GM19023 (cell line): ENCODE results near the gene GAL3ST2.
"Not testable (repeated sequence)": the region's sequence is repeated elsewhere in the genome, so short reads cannot be mapped to it uniquely, and the experiment has no call there.

Experiments
- ATAC-seq: cut with Tn5 transposase; IDR thresholded peaks from one replicate; pipeline ENCODE4 v1.9.1; 2021; ENCODE audit warnings: mild to moderate bottlenecking, moderate library complexity; ENCODE audit not compliant: unreplicated experiment

GAL3ST2 gene

DNA sequence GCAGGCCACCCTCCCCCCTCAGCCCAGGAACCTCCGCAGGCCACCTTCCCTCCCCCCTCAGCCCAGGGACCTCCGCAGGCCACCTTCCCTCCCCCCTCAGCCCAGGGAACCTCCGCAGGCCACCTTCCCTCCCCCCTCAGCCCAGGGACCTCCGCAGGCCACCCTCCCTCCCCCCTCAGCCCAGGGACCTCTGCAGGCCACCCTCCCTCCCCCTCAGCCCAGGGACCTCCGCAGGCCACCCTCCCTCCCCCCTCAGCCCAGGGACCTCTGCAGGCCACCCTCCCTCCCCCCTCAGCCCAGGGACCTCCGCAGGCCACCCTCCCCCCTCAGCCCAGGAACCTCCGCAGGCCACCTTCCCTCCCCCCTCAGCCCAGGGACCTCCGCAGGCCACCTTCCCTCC lies 29.6 kb downstream of the GAL3ST2 start:
- not testable (repeated sequence) for ATAC-seq

DNA sequence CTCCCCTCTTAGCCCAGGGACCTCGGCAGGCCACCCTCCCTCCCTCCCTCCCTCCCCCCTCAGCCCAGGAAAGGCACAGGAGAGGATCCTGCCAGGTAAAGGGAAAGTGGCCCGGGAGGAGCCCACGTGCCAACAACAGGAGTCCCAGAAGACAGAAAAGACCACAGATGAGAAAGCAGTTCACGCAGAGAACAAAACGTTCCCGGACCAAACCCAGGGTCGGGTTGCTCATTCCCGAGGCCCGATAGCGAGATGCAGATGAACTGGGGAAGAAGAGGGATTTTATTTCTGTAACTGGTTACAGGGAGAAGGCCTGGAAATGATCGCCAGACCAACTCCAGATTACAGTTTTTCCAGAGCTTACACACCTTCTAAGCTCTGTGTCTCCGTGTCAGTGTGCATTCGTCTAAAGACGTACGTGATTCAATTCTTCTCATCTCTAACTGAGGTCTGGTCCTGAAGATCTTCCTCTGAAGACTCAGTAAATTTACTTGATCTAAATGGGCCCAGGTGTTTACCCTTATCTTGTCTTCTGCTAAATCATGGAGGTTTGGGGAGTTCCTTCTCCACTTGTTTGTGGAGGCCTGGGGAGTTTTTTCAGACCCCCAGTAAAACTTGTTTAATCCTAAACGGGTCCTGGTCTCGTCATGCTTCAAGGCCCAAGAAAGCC lies 31.6 kb downstream of the GAL3ST2 start:
- no peak for ATAC-seq

DNA sequence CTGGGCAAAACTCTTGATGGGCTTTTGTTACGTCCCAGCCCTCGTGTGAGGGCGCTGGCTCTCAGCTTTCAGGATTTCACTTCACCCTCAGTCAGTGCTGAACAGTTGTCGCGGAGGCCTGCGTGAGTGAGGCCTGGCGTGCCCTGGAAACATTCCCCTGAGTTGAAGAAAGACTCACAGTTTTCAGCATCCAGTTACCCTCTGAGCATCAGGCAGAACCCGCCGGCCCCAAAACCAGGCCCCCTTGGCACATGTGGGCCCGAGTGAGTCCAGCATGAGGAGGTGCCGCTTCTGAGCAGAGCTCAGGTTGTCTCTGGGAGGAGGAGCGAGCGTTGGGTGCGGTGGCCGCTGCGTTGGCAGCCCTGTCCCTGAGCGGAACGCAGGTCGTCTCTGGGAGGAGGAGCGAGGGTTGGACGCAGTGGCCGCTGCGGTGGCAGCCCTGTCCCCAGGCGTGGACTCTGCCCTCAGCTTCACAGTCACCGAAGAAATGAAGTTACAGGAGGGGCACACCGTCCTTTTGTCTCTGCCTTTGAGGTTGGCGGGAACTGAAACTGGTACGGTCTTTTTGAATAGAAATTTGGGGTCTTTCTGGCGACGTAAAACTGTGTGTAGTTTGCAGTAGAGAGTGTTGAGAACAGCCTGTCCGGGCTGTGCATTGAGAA lies 32.2 kb downstream of the GAL3ST2 start, which contains the start of gene NEU4:
NEU4 (plus strand) TSS at position 473 of the 662 bp plus-strand sequence. CDS start 5,292 bp downstream, outside the sequence.
- no peak for ATAC-seq

DNA sequence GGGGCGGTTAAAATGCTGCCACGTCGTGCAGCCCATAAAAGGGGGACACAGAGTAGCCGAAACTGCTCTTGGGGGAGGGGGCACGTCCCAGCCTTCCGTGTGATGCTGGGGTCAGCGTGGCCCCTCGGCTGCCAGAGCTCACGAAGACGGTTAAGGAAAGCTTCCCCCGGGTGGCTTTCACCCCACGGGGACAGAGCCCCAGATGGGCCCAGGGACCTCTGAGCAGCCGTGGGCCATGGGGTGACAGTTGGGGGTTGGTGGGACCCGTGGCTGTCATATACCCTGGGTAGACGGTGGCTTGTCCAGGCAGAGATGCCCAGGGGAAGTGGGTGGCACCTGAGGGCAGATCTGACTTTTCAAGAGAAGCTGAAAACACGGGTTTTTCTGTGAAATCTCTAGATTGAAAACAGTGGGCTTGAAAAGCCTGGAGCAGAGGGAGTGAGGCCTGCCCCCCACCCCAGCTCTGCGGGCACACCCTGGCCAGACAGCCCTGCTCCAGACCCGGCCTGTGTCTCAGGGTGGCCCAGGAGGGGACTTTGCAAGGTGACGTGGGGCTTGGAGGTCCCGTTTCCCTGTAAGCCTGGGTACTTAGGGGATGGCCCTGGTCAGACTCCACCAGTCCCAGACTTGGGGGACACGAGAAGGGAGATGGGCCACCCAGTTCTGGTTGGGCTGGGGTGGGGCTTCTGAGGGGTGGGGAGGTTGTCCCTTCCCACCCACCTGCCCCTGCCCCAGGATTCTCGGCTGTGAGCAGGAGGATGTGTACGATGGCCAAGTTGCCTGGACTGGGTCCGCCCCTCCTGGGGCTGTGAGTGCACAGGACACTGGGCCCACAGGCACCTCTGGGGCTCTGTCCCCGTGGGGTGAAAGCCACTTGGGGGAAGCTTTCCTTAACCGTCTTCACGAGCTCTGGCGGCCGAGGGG lies 33.0 kb downstream of the GAL3ST2 start:
- no peak for ATAC-seq

DNA sequence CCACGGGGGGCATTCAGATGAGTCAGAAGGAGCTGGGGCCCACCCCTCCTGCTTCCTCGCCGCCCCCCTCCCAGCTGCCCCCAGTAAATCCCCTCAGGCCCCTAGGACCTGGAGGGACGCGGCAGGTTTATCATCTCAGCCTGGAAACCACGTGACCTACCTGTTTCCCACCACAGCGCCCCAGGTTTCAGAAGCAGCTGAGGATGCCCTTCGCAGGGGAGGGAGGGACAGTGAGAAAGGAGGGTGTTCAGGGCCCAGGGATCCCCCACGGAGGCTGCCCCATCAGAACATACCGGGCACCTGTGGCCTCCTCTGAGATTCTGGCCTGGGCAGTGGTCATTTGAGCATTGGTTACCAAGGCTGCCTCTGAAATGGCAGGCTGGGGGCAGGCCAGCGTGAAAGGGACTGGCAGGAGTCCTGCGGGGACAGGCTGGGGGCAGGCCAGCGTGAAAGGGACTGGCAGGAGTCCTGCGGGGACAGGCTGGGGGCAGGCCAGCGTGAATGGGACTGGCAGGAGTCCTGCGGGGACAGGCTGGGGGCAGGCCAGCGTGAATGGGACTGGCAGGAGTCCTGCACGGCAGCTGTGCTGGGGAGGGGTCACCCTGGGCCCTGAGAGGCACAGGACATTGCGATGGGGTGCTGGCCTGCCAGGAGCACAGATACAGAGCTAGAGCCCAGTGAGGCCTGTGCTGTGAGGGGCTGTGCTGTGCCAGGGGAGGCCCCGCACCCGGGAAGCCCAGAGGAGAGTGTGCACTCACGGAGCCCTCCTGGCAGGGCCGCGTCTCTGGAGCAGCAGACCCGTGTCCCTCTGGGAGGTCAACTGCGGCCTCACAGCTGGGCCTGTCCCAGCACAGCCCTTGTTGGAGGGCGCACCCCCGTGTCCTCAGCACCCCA lies 33.9 kb downstream of the GAL3ST2 start:
- no peak for ATAC-seq

DNA sequence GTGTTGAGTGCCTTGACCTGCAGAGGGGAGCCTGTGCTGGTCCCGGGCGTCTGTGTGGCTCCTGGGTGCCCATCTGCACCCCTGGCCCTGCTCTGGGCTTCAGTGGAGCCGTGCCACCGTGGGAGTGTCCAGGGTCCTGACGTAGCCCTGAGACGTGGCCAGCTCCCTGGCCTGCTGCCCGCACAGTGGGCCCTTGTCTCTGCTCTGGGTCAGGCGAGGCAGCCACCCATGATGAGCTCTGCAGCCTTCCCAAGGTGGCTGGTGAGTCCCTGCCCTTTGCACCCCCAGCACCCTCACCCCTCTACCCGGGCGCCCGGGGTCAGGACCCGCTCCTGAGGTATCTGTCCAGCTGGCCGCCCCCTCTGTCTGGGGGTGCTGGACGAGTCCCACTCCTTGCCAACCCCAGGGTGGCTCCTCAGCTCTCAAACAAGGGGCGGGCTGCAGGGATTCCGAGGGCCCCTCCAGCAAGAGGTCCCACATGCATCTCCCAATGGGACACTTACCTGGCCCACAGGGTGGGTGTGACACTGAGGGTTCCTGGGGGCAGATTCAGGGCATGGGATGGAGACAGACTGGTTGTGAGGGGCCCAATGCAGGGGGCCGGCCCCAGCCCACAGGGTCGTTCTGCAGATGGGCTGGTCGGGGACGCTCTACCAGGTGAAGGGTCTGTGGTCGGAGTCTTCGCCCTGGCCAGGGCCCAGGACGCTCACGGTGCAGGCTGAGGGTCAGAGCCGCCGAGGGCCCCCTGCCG lies 34.8 kb downstream of the GAL3ST2 start:
- no peak for ATAC-seq

DNA sequence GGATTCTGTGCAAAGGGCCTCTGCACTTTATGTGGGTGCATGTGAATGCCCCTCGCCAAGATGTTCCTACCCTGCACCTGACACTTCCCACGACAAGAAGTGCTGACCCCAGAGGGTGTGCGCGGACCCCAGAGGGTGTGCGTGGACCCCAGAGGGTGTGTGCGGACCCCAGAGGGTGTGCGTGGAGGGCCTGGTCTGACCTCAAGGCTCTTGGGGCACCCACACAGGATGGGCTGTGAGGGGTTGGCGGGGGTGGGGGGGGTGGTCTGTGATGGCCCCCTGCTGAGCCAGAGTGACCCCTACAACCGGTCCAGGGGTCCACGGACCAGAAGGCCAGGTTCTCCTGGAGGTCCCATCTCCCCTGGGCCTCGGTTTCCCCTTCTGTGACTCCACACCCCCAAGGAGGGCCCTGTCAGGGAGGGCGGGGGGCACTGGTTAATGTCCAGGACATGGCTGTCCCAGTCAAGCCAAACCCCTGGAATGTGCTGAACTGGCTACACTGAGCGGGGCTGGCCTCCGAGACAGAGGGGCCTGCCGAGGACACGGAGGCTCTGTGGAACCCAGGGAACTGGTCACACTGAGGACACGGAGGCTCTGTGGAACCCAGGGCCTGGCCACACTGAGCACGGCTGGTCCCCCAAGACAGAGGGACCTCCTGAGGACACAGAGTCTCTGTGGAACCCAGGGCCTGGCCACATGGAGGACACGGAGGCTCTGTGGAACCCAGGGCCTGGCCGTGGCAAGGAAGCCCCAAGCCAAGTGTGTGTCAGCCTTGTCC lies 35.5 kb downstream of the GAL3ST2 start:
- ATAC-seq = no peak

DNA sequence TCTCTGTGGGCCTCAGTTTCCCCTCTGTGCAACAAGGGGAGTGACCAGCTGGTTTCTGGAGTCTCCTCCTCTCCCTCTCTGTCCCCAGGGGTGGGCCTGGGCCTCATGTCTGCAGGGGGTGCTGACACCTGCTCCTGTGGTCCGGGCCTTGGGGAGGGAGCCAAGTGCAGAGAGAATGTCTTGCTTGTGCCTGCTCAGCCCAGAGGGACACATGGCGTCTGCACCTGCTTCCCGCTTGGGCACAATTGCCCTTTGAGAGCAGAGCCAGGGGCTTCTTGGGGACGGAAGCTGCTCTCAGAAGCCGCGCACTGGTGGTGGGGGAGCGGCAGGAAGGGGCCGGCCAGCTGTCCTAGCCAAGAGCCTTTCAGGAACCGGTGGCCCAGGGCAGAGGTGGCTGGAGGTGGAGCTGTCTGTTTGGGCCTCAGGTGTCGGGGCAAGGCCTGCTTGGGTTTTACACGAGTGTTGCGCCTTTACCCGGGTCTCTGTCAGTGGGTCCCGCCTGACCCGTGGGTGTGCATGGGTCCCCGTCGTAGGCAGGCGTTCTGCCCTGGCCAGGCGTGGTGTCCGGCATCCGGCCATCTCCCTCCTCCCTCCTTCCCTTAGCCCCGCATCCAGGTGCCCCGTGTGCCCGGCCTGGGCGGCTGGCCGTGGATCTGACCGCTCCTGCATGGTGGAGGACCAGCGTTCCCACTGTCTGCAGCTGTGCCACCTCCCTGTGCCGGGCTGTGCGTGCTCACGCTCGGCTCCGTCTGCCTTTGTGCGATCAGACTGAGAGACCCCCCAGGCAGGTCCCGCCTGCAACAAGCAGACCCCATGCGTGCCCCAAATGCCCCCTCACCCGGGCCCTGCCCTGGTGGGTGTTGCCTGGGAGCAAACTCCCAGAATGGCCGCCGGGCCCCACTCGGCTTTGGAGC lies 36.4 kb downstream of the GAL3ST2 start:
- ATAC-seq = no peak

DNA sequence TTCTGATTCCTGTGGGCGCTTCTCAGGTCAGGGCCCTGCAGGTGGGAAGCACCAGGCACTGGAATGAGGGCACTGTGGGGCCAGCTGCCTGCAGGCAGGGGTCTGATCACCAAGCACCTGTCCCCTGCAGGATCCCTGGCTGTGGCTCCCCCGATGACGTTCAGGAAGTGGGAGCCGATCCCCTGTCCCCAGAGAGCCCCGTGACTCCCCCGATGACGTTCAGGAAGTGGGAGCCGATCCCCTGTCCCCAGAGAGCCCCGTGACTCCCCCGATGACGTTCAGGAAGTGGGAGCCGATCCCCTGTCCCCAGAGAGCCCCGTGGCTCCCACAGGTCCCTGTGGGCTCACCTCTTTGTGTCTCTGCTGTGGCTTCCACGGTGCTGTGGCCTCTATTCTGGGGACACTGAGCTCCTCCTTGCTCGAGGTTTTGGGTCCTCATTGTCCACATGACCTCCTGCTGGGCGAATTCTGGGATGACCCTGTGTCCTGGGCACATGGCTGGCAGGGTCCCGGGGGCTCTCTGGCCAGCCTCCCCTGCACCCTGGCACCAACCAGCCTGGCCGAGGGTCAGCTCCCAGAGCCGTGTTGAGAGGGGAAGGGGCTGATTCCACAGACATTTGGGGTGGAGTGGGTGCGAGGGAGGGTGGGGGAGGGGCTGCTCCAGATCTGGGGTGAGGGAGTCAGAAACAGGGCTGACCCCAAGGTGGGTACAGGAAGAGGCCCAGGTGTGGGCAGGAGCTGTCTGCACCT lies 37.2 kb downstream of the GAL3ST2 start:
- ATAC-seq = no peak

DNA sequence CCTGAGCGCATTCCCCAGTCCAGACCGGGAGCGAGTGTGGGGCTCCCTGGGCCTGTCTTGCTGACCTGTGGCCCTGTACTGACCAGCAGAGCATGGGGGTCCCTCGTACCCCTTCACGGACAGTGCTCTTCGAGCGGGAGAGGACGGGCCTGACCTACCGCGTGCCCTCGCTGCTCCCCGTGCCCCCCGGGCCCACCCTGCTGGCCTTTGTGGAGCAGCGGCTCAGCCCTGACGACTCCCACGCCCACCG lies 37.7 kb downstream of the GAL3ST2 start:
- no peak for ATAC-seq

DNA sequence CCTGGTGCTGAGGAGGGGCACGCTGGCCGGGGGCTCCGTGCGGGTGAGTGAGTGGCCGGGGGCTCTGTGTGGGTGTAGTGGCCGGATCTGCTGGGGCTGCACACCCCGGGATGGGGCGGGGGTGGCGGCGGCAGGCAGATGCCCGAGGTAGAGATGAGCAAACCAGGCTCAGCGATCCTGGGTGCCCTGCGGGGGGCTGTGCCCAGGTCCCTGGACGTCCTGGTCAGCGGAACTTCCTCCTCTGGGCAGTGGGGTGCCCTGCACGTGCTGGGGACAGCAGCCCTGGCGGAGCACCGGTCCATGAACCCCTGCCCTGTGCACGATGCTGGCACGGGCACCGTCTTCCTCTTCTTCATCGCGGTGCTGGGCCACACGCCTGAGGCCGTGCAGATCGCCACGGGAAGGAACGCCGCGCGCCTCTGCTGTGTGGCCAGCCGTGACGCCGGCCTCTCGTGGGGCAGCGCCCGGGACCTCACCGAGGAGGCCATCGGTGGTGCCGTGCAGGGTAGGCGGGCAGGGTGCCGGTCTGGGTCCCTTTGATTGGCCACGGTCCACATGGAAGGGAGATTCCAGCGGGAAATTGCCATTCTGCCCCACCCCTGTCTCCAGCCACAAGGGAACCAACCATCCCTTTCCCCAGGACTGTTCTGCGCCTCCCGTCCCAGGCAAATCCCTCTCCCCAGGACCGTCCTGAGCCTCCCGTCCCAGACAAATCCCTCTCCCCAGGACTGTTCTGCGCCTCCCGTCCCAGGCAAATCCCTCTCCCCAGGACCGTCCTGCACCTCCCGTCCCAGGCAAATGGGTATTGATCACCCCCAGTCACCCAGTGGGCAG lies 38.2 kb downstream of the GAL3ST2 start:
- no peak for ATAC-seq

DNA sequence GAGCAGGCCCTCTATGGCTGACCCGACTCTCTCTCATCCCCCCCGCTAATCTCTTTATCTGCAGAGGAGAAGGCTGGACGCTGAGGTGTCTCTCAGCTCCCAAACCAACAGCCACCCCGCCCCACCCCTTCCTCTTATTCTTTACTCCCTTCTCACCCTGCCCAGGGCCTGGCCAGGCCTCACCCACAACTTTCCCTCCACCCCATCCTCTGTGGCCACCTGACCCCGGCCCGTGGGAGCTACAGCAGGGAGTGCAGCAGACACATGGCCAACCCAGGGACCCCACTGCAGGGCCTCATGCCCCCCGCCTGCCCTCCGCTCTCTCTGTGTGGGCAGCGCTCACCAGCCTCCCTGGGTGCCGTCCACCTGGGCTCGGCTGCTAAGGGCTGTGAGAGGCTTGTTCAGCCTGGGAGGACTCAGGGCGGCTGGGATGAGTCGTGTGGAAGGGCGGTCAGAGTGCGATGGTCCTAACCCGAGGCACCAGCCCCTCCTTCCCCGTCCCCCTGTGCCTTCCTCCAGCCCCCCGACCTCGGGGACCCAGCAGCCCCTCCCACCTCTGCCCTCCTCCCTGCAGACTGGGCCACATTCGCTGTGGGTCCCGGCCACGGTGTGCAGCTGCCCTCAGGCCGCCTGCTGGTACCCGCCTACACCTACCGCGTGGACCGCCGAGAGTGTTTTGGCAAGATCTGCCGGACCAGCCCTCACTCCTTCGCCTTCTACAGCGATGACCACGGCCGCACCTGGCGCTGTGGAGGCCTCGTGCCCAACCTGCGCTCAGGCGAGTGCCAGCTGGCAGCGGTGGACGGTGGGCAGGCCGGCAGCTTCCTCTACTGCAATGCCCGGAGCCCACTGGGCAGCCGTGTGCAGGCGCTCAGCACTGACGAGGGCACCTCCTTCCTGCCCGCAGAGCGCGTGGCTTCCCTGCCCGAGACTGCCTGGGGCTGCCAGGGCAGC lies 39.1 kb downstream of the GAL3ST2 start:
- ATAC-seq = no peak

DNA sequence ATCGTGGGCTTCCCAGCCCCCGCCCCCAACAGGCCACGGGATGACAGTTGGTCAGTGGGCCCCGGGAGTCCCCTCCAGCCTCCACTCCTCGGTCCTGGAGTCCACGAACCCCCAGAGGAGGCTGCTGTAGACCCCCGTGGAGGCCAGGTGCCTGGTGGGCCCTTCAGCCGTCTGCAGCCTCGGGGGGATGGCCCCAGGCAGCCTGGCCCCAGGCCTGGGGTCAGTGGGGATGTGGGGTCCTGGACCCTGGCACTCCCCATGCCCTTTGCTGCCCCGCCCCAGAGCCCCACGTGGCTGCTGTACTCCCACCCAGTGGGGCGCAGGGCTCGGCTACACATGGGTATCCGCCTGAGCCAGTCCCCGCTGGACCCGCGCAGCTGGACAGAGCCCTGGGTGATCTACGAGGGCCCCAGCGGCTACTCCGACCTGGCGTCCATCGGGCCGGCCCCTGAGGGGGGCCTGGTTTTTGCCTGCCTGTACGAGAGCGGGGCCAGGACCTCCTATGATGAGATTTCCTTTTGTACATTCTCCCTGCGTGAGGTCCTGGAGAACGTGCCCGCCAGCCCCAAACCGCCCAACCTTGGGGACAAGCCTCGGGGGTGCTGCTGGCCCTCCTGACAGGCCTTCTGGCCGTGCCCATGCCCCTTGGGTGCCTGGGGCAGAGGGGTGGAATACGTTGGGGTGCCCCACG lies 40.0 kb downstream of the GAL3ST2 start:
- ATAC-seq = no peak

DNA sequence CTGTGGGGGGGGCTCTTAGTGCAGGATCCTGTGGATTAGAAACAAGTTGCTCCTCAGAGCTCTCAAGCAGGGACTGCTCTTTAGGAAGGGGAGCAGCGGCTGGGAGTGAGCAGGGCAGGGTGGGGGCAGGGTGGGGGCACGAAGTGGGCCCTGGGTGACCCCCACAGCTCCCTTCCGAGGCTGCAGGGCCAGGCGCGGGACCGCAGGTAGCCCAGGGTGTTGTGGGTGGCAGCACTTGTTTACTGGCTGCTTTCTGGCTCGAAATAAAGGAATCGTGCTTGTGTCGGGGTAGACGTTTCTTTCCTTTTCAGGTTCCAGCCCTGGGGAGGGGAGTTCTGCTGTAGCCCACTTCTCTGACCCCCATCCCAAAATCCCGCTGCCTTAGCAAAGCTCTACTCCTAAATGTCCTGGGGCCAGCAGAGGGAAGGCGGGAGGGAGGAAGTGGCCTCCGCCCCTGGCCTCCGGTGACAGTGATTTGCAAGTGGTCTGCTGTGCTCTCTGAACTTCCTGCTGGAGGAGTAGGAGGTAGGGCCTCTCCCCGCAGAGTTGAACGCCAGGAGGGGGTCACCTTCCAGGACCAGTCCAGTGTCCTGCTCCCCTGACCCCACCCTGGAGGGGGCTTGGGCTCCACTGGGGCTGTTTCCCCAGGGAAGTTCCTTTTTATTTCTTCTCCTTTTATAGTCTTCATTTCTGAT lies 40.7 kb downstream of the GAL3ST2 start:
- ATAC-seq = no peak
